GM12891 (cell line): ENCODE data around the gene GJA8.
"Not testable (repeated sequence)": the region's sequence is repeated elsewhere in the genome, so short reads cannot be mapped to it uniquely, and the experiment has no call there.

Experiments used
- PAX5 ChIP-seq: IDR thresholded peaks from 2 replicates; pipeline ENCODE4 v1.6.1; 2011; ENCODE audit warnings: low read length, moderate library complexity, mild to moderate bottlenecking; ENCODE audit not compliant: insufficient read depth, severe bottlenecking
- POLR2A ChIP-seq: IDR thresholded peaks from 2 replicates; pipeline ENCODE4 v1.6.1; 2011; ENCODE audit warnings: low read depth, low read length, control low read depth
- POLR2AphosphoS5 ChIP-seq: IDR thresholded peaks from 2 replicates; pipeline ENCODE4 v1.6.1; 2011; ENCODE audit warnings: low read depth, low read length, control low read depth
- SPI1 ChIP-seq: IDR thresholded peaks from 2 replicates; pipeline ENCODE4 v1.6.1; 2011; ENCODE audit warnings: low read depth, low read length, control low read depth
- TAF1 ChIP-seq: IDR thresholded peaks from 2 replicates; pipeline ENCODE4 v1.6.1; 2011; ENCODE audit warnings: low read depth, low read length, control low read depth

DNA sequence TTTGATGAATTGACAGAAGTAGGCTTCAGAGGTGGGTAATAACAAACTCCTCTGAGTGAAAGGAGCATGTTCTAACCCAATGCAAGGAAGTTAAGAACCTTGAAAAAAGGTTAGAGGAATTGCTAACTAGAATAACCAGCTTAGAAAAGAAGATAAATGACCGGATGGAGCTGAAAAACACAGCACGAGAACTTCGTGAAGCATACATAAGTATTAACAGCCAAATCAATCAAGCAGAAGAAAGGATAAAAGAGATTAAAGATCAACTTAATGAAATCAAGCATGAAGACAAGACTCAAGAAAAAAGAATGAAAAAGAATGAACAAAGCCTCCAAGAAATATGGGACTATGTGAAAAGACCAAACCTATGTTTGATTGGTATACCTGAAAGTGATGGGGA lies 46.6 kb upstream of the GJA8 start:
- not testable (repeated sequence) for TF ChIP-seq TAF1, POLR2A, POLR2AphosphoS5, SPI1, PAX5
